Measurements from ENCODE around the gene TBL3. TPM values are rescaled to one million over a fixed set of nuclear protein-coding genes. Genes with fewer than 3 reads are reported as not detected.
A peak's percentile ranks its signal among the peaks of the same experiment; 100 is the strongest.

TBL3 gene
- total RNA-seq, 1 donor: 22.7 TPM

DNA sequence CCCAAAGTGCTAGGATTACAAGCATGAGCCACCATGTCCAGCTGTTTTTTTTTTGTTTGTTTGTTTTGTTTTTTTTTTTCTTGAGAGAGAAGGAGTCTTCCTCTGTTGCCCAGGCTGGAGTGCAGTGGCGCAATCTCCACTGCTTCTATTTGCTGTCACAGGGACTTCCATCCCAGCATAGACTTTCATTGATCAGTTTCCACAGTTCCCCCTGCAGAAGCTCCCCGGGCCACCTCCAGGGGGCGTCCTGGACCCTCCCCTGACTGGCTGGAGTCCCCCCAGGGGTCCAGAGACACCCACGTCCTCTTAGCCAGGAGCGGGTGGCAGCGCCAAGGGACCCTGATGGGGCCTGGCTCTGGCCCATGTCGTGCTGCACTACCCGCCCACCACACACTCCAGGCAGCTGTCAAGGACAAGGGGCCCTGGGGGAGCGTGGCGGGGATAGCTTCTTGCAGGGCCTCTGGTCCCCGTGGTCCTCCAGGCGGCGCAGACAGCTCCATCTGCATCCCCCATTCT is 44.6 kb downstream of the TBL3 start:
- no peak for DNase-seq (ENCODE audit: low read depth)
- TF ChIP-seq, protein P1, sequence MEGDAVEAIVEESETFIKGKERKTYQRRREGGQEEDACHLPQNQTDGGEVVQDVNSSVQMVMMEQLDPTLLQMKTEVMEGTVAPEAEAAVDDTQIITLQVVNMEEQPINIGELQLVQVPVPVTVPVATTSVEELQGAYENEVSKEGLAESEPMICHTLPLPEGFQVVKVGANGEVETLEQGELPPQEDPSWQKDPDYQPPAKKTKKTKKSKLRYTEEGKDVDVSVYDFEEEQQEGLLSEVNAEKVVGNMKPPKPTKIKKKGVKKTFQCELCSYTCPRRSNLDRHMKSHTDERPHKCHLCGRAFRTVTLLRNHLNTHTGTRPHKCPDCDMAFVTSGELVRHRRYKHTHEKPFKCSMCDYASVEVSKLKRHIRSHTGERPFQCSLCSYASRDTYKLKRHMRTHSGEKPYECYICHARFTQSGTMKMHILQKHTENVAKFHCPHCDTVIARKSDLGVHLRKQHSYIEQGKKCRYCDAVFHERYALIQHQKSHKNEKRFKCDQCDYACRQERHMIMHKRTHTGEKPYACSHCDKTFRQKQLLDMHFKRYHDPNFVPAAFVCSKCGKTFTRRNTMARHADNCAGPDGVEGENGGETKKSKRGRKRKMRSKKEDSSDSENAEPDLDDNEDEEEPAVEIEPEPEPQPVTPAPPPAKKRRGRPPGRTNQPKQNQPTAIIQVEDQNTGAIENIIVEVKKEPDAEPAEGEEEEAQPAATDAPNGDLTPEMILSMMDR (IDR thresholded peaks at IDR 0.05; ENCODE audit: insufficient read depth, low read length): peak; percentile 47

DNA sequence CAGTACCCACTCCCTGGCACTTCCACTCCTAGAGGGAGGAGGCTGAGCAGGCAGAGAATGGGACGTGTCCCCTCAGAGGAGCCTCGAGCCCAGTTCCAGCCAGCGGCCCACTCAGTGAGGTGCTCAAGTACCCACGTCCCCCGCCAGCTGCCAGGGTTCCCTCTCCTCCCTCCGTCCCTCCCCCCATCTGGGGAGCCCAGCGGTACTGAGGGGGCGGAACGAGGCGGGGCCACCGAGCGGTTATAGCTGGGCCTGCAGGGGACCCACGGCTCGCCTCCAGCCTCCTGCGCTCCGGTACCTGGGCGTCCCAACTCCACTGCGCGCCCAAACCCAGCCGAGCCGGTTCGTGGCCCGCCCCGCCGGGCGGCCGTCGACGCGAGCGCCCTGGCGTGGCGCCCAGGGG is 47.7 kb downstream of the TBL3 start, which contains the start of gene NPW:
TSS of gene NPW (plus strand) at position 268 of the 403 bp plus-strand sequence.
- H3K4me3 ChIP-seq (ENCODE audit: low read depth, low read length): no peak within 1 kb of the TSS
- DNase-seq (ENCODE audit: low read depth): no peak
- TF ChIP-seq, protein P1 (IDR thresholded peaks at IDR 0.05; ENCODE audit: insufficient read depth, low read length): no peak

More for the DNA sequence above, 44.6 kb downstream of the TBL3 start:
- H3K4me3 ChIP-seq (ENCODE audit: low read depth, low read length): no peak overlapping the region

DNA sequence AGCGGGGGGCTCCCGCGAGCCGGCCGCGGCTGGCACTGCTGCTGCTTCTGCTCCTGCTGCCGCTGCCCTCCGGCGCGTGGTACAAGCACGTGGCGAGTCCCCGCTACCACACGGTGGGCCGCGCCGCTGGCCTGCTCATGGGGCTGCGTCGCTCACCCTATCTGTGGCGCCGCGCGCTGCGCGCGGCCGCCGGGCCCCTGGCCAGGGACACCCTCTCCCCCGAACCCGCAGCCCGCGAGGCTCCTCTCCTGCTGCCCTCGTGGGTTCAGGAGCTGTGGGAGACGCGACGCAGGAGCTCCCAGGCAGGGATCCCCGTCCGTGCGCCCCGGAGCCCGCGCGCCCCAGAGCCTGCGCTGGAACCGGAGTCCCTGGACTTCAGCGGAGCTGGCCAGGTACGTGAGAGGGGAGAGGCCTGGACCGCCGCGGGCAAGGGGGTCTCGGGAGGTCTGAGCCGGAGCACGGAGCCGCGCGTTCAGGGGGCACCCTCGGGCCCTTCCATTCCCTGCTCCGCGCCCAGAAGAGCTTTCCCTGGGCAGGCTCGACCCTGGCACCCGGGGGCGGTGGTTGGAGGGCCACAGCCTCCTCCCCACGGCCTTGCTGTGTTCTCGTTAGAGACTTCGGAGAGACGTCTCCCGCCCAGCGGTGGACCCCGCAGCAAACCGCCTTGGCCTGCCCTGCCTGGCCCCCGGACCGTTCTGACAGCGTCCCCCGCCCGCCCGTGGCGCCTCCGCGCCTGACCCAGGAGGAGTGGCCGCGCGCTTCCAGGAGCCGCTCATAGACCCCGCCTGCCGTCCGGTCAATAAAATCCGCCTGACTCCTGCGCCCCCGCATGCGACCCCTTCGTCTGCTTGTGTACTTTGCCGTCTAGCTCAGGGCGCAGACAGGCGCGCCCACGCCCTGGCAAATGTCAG is 48.3 kb downstream of the TBL3 start:
- TF ChIP-seq, protein P1 (IDR thresholded peaks at IDR 0.05; ENCODE audit: insufficient read depth, low read length): no peak
- no peak overlapping the region for H3K4me3 ChIP-seq (ENCODE audit: low read depth, low read length)
- DNase-seq (ENCODE audit: low read depth): no peak

DNA sequence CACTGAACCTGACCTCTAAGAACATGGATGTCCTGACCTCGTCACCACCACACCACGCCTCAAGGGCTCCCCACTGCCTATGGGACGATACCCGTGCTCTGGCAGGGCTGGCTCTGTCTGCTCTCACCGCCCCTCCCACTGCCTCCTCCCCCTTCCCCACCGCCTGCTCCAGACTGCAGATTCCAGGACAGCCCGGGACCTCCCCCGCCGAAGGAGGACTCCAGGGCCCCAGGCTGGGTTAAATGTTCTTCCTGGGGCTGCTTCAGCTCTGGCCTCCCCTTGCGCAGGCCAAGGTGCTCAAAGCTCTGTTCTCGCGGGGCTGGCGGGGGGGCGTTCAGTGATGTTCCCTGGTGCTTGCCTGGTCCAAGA is 50.9 kb downstream of the TBL3 start:
- TF ChIP-seq, protein P1 (IDR thresholded peaks at IDR 0.05; ENCODE audit: insufficient read depth, low read length): no peak
- peak overlapping the region; percentile 45 for H3K4me3 ChIP-seq (ENCODE audit: low read depth, low read length)

DNA sequence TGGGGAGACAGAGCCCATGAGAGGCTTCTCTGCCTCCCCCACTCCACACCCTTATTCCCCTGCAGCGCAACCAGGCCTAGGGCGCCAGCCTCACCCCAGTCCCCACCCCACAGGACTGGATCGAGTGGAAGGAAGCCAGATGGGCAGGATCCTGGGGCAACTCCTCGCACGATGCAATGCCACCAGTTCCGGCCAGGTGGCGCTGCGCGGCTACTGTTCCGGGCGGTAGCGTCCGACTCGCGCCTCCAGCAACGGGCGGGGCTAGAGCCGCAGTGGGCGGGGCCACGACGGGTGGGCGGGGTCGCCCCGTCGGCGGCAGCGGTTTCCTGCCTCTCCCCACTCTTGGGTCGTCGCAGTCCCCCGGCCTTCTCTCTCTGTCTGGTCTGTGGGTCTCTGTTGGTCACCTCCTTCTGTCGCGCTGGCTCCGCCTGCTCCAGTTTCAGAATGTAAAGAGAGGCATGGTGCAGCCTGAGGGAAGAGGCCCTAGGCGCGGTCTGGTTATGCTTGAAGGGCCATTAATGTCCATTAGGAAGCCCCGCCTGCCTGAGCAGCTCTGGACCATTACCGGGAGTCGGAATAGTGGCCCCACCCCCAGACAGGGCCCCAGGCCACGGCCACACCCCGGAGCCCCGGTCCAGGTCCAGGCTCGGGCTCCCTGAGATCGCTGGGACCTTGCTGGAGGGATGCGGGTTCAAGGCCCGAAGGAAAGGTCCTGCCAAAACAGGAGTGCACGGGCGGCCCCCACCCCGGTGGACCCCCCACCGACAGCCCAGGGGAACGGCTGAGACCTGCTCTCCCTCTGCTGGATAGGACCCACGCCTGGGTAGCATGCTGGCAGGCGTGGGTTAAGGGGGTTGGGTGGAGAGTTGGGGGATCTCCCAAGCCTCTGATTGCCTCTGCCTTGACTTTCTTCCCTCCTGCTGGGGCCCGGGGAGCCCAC is 51.5 kb downstream of the TBL3 start:
- TF ChIP-seq, protein P1 (IDR thresholded peaks at IDR 0.05; ENCODE audit: insufficient read depth, low read length): peak; percentile 92
- peak overlapping the region; percentile 45 for H3K4me3 ChIP-seq (ENCODE audit: low read depth, low read length)
- DNase-seq (ENCODE audit: low read depth): peak; percentile 85

More for the DNA sequence above, 50.9 kb downstream of the TBL3 start:
- DNase-seq (ENCODE audit: low read depth): no peak

DNA sequence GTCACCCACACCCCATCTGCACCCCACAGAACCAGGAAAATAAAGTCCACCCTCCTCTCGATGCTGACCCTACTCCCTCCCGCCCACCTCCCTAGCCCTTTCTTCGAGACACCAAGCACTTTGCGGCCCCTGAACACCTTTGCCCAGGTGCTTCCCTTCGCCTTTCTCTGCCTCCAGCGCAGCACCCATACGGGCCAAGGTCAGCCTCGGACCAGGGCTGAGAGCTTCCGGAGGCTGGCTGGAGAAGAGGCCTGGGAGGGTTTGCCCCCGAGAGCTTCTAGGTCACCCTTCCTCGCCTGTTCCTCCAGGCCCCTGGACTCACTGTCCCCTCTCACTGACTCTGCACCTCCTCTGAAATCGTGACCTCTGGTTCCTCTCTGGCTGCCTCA is 52.2 kb downstream of the TBL3 start:
- no peak overlapping the region for H3K4me3 ChIP-seq (ENCODE audit: low read depth, low read length)
- TF ChIP-seq, protein P1 (IDR thresholded peaks at IDR 0.05; ENCODE audit: insufficient read depth, low read length): no peak
- no peak for DNase-seq (ENCODE audit: low read depth)
